HG02981 (cell line): ENCODE results near the gene MC1R.
A peak's percentile ranks its signal among the peaks of the same experiment; 100 is the strongest.
"Not testable (repeated sequence)": the region's sequence is repeated elsewhere in the genome, so short reads cannot be mapped to it uniquely, and the experiment has no call there.

ENCODE experiments used
- ATAC-seq: cut with Tn5 transposase; IDR thresholded peaks from one replicate; pipeline ENCODE4 v1.9.1; 2021; ENCODE audit warnings: mild to moderate bottlenecking, moderate library complexity; ENCODE audit not compliant: unreplicated experiment

Gene MC1R

DNA sequence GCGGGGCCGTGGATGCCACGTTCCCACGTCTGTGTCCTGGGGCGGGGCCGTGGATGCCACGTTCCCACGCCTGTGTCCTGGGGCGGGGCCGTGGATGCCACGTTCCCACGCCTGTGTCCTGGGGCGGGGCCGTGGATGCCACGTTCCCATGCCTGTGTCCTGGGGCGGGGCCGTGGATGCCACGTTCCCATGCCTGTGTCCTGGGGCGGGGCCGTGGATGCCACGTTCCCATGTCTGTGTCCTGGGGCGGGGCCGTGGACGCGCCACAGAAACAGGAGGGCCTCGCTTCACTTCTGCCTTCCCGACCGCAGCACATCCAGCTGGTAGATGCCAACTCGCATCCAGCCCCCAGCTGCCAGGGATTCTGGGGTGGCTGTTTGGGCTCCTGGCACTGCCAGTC, 15.4 kb downstream of the MC1R start:
- not testable (repeated sequence) for ATAC-seq

DNA sequence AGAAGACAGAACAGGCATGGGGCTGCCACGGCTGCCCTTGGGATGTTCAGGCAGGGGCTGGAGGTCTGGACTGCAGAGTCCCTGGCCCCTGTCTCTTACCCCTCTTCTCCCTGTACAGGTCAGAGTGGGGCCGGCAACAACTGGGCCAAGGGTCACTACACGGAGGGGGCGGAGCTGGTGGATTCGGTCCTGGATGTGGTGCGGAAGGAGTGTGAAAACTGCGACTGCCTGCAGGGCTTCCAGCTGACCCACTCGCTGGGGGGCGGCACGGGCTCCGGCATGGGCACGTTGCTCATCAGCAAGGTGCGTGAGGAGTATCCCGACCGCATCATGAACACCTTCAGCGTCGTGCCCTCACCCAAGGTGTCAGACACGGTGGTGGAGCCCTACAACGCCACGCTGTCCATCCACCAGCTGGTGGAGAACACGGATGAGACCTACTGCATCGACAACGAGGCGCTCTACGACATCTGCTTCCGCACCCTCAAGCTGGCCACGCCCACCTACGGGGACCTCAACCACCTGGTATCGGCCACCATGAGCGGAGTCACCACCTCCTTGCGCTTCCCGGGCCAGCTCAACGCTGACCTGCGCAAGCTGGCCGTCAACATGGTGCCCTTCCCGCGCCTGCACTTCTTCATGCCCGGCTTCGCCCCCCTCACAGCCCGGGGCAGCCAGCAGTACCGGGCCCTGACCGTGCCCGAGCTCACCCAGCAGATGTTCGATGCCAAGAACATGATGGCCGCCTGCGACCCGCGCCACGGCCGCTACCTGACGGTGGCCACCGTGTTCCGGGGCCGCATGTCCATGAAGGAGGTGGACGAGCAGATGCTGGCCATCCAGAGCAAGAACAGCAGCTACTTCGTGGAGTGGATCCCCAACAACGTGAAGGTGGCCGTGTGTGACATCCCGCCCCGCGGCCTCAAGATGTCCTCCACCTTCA, 16.2 kb downstream of the MC1R start:
- no peak for ATAC-seq

DNA sequence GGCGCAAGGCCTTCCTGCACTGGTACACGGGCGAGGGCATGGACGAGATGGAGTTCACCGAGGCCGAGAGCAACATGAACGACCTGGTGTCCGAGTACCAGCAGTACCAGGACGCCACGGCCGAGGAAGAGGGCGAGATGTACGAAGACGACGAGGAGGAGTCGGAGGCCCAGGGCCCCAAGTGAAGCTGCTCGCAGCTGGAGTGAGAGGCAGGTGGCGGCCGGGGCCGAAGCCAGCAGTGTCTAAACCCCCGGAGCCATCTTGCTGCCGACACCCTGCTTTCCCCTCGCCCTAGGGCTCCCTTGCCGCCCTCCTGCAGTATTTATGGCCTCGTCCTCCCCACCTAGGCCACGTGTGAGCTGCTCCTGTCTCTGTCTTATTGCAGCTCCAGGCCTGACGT, 17.0 kb downstream of the MC1R start:
- not testable (repeated sequence) for ATAC-seq

DNA sequence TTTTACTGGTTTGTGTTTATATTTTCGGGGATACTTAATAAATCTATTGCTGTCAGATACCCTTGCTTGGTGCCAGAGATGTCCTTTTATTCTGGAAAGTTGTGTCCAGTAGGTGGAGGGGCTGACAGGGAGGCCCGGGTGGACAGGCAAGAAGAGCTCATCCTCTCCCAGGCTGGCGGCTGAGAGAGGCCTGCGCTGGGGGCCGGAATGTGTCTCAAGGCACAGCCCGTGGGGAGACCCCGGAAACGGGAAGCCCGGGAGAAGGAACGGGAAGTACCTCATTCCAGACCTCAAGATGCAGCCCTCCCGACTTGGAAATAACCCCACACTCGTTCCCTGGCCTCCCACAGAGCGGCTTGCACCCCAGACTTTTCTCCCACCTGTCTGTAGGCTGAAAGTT, 17.4 kb downstream of the MC1R start:
- no peak for ATAC-seq

DNA sequence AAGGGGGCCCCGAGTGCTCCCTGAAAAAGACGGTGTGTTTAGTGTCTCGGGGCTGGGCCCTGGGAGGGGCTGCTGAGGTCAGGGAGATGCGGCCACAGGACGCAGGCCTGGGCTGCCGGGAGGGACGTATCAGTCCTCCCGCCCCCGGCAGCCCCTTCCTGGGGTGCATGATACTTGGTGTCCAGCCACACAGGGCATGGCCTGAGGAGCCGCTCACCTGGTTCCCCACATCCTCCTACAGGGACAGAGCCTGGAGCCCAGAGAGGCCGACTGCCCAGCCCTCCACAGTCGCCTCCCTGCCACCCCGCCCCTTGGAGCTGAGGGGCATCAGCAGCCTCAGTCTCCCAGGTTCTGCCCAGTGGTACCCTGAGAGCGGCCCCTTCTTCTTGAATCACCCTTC, 17.8 kb downstream of the MC1R start:
- no peak for ATAC-seq

DNA sequence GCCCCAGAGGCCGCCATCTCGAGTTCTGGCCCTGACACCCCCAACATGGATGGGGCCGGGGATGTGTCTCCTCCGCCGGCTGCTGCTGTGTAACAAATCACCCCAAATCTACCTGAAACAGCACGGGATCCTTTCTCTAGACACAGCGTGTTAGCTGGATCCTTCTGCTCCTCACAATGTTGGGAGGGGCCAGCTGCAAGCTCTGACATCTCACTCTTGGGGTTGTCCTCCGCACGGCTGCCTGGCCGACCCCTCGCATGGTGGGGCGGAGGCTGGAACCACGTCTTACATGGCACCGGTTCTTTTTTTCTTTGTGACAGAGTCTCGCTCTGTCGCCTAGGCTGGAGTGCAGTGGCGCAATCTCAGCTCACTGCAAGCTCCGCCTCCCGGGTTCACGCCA, 18.3 kb downstream of the MC1R start:
- ATAC-seq: no peak

DNA sequence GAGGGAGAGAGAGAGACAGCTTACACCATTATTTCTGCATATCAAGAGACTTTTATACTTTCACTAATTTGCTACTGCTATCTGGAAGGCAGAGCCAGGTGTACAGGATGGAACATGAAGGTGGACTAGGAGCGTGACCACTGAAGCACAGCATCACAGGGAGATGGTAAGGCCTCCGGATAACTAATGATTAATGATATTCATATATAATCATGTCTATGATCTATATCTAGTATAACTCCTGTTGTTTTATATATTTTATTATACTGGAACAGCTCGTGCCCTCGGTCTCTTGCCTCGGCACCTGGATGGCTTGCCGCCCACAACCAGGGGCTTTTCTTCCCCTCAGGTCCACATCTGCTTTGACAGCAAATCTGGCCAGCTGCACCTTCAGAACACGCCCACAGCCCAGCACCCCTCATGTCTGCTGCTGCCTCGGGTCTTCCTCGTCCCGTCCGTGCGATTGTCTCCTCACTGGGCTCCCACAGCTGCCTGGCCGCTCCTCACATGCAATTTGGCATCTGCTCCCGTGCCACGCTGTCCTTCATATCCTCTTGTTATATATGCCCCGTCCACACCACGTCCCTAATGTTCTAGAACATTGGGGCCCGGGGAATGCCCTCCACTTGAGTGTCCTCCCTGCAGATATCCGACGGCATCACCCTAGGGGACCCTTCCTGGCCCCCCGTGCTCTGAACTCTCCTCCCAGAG, 19.7 kb downstream of the MC1R start:
- no peak for ATAC-seq

DNA sequence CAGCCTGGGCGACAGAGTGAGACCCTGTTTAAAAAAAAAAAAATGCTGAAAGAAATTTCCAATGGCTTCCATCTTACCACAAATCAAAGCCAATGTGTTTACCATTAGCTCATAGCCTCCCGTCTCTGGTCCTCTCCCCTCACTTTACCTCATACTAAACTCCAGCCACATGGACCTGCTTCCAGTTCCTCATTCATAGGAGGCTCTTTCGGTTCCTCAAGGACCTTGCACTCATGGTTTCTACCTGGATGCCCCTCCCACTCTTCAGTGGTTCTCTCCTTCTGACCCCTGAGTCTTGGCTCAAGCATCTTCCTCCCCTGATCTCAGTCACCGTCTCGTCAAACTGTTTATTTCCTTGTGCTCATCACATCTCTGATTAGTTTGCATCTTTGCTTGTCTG, 26.1 kb downstream of the MC1R start:
- ATAC-seq: peak; percentile 36

DNA sequence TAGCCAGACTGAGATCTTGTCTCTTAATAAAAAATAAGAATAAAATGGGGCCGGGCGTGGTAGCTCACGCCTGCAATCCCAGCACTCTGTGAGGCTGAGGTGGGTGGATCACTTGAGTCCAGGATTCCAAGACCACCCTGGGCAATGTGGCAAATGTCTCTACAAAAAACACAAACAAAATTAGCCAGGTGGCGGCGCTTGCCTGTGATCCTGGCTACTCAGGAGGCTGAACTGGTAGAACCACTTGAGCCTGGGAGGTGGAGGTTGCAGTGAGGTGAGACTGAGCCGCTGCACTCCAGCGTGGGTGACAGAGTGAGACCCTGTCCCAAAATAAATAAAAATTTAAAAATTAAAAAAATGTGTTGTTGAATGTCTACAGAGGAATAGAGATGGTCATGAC, 27.0 kb downstream of the MC1R start:
- ATAC-seq: no peak

DNA sequence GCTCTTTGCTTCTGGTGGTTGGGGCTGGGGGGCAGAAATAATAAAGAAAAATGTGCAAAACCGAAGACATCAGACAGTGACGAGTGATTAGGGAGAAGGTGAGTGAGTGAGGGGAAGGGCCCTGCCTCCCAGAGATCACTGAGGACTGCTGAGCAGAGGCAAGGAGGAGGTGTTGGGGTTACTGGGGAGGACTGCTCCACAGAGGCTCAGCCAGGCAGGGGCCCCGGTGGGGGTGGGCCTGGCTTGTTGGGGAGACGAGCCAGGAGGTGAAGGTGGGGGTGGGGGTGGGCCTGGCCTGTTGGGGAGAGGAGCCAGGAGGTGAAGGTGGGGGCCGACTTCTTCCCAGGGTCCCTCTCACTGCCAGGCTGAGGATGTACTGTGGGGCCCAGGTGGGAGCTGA, 27.9 kb downstream of the MC1R start:
- no peak for ATAC-seq

DNA sequence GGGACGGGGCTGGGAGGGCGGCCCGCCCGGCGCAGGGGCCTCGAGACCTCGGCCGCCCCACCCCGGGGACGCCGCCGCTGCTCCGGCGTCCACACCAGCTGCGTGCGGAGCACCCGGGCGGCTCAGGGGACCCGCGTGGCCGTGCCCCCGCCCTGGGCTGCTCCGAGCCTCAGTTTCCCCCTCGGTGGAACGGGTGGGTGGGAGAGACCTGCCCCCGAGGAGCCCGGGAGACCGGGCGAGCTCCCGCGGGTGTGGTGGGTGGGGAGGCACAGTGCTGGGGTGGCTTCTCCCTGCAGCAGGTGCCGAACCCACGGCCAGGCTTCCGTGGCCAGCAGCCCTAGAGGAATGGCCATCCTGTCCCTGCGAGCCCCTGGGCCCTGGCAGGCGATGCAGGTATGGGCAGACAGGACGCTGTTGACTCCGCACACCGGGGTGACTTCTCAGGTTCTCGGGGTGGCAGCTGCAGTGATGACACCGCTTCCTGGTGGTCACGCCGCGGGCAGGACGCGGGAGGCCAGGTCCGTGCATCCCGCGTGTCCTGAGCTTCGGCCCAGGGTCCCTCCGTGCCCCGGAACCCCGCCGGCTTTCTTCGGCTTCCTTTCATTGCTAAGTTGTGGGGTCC, 30.6 kb downstream of the MC1R start:
- ATAC-seq: no peak

DNA sequence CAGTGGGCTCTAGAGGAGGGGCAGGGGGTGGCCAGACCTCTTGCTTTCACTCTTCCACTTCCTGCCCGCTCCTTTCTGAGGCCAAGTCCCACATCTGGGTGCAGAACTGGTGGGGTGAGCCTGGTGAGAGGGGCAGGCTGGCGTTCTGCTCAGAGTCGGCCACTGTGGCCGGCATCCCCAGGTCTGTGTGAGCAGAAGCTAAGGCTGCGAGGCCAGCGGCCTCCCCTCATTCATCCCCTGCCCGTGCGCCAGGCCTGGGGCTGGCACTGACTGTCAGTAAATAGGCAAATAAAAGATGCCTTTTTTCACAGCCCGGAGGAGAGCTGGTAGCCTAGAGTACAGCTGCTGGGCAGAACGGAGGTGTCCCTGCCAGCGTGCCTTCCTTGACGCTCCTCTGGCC, 31.1 kb downstream of the MC1R start:
- no peak for ATAC-seq

DNA sequence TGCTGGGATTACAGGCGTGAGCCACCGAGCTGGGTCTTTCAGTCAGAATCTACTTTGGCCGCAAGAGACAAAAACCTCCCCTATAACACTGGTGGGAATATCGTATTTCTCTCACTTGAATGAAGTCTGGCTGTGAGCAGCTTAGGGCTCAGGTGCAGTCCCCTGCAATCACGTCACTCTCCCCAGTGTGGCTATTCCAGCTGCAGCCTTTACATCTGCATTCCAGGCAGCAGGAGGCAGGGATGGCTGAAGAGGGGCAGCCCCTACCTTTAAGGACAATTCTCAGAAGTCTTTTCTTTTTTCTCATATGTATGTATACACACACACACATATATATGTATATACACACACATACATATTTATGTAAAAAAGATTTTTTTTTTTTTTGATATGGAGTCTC, 32.8 kb downstream of the MC1R start:
- no peak for ATAC-seq

DNA sequence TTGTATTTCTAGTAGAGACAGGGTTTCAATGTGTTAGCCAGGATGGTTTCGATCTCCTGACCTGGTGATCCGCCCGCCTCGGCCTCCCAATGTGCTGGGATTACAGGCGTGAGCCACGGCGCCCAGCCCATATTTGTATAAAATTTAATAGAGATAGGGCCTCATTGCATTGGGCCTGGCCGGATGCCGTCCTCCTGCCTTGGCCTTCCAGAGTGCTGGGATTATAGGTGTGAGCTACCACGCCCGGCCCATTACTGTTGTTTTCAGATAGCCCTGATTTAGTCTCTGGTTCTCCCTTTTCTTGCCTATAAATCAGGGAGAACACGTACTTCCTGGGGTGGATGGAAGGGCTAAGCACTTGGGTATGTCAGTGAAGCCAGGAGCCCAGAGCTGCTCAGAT, 33.4 kb downstream of the MC1R start:
- ATAC-seq: no peak

DNA sequence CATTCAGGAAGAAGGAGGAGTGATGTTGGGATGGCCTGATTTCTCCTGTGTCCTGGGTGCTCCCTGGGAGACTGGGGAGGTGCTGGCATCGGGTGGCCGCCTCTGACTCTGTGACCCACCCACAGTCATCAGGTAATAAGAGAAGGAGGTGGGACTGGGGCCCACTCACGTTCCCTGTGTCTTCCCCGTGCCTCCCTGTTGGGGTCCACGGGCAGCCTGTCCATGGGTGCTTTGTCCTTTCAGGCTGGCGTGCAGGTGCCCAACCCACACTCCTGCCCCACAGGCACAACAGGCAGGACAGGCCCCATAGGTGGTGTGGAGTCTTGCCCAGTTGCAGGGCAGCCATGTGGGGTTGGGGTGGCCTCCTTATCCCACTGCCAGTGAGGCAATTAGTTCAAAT, 33.9 kb downstream of the MC1R start:
- no peak for ATAC-seq

DNA sequence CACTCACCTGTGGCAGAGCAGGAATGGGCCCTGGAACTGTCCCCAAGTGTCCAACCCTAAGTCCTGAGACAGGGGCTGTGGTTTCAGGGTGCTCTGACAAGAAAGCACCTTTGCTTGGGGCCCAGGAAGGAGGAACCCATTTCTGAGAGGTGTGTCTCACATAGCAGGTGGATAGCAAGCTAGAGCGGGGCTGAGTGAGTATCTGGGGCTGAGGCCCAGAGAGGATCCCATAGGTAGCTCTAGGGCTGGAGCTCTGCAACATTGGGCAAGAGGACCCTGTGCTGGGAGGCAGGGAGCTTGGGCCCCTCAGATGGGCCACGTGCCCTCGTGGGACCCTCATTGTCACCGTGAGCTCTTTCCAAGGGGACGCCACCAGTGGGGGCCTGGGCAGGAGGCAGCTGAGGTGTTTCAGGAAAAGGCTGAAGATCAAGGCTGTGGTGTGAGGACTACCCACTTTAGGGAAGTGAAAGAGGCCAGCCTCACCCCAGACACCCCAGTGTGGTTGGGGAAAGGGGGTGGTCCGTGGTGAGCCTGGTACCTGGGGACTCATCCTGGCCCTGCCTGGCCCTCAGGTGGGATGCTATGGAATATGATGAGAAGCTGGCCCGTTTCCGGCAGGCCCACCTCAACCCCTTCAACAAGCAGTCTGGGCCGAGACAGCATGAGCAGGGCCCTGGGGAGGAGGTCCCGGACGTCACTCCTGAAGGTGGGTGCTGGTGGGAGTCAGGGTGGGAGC, 35.2 kb downstream of the MC1R start:
- peak; percentile 56 for ATAC-seq

DNA sequence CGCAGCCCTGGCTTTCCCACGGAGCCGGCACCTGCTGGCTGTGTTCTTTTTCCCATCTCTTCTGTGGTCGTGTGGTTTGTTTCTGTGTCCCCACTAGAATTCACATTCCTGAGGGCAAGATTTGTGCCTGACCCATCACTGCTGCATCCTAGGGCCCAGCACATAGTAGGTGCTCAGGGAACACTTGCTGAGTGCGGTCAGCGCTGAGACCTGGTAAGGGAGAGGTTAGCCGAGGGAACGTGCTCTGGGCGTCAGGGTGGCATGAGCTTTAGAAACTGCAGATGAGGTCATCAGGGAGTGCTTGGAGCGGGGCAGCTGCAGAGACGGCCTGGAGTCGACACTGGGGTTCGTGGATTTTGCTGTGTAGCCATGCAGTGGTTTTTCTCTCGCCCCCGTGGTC, 35.8 kb downstream of the MC1R start:
- no peak for ATAC-seq

DNA sequence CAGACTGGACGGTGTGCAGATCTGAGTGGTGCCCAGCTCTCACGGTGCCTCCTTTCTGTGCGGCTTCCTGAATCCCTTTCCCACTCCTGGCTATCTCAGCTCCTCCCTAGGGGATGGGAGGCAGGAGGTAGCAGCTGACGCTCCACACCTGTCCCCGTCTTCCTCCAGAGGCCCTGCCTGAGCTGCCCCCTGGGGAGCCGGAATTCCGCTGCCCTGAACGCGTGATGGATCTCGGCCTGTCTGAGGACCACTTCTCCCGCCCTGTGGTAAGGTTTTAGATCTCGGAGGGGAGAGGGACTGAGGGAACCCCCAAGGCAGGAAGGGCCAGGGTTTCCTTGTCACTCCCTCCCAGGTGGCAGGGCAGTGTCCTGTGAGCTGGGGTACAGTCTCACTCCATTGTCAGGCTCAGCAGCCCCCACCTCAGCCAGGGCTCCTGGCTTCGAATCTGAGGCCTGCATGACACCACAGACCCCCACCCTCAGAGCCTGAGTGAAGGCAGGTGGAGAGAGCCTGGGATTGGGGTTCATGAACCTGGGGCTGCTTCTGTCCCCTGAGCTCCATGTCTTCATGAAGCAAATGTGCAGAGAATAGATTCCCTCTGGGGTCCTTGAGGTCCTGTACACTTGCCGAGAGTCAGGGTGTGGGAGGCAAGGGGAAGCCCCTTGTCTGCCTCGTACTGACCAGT, 36.5 kb downstream of the MC1R start:
- ATAC-seq: no peak

DNA sequence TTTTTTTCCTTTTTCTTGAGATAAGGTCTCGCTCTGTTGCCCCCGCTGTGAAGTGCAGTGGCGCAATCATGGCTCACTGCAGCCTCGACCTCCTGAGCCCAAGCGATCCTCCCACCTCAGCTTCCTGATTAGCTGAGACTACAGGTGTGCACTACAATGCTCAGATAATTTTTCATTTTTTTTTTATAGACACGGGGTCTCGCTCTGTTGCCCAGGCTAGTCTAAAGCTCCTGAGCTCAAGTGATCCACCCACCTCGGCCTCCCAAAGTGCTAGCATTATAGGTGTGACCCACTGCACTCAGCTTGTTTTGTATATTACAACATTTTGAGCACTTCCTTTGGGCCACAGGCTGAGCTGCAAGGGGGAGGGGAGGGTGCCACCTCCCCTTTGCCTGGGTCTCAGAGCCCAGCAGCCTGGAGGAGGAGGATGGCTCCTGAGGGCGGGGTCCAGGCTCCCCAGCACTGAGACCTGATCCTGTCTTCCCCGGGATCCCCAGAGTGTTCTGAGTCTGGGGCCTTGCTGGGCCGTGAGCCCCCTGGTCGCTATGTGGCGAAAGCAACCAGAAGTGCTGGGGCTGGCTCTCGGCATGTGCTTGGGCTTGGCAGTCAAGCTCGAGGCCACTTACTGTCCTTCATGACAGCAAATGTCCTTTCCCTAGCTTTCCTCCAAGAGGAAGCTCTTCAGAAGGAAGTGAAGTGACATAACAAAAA, 38.0 kb downstream of the MC1R start:
- ATAC-seq: no peak

DNA sequence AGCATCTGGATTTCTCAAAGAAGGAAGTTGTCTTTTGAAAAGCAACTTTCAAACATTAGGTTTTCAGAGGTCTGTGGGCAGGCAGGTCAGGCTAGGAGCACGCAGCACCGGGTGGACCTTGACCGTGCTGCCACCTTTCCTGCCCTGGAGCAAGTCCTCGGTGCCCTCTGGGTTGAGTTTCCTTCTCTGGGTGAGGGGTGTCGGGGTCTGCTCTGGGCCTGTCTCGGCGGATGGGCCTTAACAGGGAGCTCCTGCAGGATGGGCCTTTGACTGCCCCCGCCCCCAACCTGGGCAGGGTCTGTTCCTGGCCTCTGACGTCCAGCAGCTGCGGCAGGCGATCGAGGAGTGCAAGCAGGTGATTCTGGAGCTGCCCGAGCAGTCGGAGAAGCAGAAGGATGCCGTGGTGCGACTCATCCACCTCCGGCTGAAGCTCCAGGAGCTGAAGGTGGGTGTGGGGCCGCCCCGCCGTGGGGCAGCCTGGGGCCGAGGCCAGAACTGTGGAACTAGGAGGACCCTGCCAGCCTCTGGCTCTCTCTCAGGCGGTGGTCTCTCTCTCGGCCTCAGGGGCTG, 38.6 kb downstream of the MC1R start:
- no peak for ATAC-seq
